HG03460 (cell line): ENCODE data around the gene IL21.
A peak's percentile ranks its signal among the peaks of the same experiment; 100 is the strongest.
"Not testable (repeated sequence)": the region's sequence is repeated elsewhere in the genome, so short reads cannot be mapped to it uniquely, and the experiment has no call there.

Experiments
- ATAC-seq: cut with Tn5 transposase; IDR thresholded peaks from one replicate; pipeline ENCODE4 v1.9.1; 2021; ENCODE audit not compliant: unreplicated experiment

IL21 gene

GRCh38 chr4:122583906-122584305 is 37.0 kb downstream of the IL21 start:
- no peak for ATAC-seq

GRCh38 chr4:122577808-122578781 is 42.8 kb downstream of the IL21 start:
- ATAC-seq = peak; percentile 66

DNA sequence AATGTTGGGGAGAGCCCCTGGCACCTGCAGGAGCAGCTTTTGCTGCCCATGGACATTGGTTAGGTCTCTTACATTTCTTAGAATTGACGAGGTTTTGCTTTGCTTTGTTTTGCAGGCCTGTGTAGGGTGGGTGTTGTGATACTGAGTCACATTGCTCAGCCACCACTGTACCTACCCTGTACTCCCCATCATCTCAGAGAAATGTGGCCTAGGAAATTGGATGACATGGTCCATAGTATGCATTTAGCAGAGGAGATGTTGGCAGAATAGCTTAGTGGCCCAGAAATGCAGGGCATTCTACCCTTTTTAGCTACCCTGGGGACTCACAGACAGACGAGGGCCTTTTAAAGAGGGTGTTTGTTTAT is 43.7 kb downstream of the IL21 start:
- ATAC-seq = no peak

GRCh38 chr4:122576261-122577188 is 44.3 kb downstream of the IL21 start:
- no peak for ATAC-seq

DNA sequence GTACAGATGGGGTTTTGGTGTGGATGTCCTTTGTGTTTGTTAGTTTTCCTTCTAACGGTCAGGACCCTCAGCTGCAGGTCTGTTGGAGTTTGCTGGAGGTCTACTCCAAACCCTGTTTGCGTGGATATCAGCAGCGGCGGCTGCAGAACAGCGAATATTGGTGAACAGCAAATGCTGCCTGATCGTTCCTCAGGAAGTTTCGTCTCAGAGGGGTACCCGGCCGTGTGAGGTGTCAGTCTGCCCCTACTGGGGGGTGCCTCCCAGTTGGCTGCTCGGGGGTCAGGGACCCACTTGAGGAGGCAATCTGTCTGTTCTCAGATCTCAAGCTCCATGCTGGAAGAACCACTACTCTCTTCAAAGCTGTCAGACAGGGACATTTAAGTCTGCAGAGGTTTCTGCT is 46.5 kb downstream of the IL21 start:
- not testable (repeated sequence) for ATAC-seq

GRCh38 chr4:122562449-122562848 is 58.4 kb downstream of the IL21 start:
- no peak for ATAC-seq
